IPS-15b (cell line): ENCODE results near the gene LPAR2.

Experiments used
- H3K27me3 ChIP-seq: one replicate; pipeline ENCODE4 v1.6.1; 2013; ENCODE audit warnings: low read length; ENCODE audit not compliant: control insufficient read depth, insufficient read depth
- H3K36me3 ChIP-seq: one replicate; pipeline ENCODE4 v1.6.1; 2013; ENCODE audit warnings: low read length; ENCODE audit not compliant: control insufficient read depth, insufficient read depth
- H3K4me1 ChIP-seq: one replicate; pipeline ENCODE4 v1.6.1; 2013; ENCODE audit warnings: mild to moderate bottlenecking, low read length; ENCODE audit not compliant: control insufficient read depth, insufficient read depth
- H3K4me3 ChIP-seq: one replicate; pipeline ENCODE4 v1.5.1; 2013; ENCODE audit warnings: low read depth, low read length
- H3K9ac ChIP-seq: one replicate; pipeline ENCODE4 v1.6.1; 2013; ENCODE audit warnings: low read depth, mild to moderate bottlenecking, low read length
- H3K9me3 ChIP-seq: one replicate; pipeline ENCODE4 v1.6.1; 2013; ENCODE audit warnings: mild to moderate bottlenecking, low read length; ENCODE audit not compliant: control insufficient read depth, insufficient read depth

The LPAR2 gene

GRCh38 chr19:19636573-19637185, 8.7 kb upstream of the LPAR2 start:
- Histone ChIP-seq H3K9ac (no peak overlapping the region), H3K9me3 (no peaks in the 10 kb centered on the region), H3K4me1 (no peaks in the 10 kb centered on the region), H3K27me3 (no peaks in the 10 kb centered on the region), H3K4me3 (peak overlapping the region; percentile 37), H3K36me3 (peaks cover 15% of the 10 kb centered on the region)

GRCh38 chr19:19635313-19635702, 7.3 kb upstream of the LPAR2 start:
- no peaks in the 10 kb centered on the region for H3K4me1 ChIP-seq
- no peaks in the 10 kb centered on the region for H3K9me3 ChIP-seq
- peaks cover 15% of the 10 kb centered on the region for H3K36me3 ChIP-seq
- no peaks in the 10 kb centered on the region for H3K27me3 ChIP-seq
- H3K4me3 ChIP-seq: no peak overlapping the region
- no peak overlapping the region for H3K9ac ChIP-seq

- Histone ChIP-seq H3K36me3 (peaks cover 15% of the 10 kb centered on the region), H3K4me3 (no peak overlapping the region), H3K27me3 (no peaks in the 10 kb centered on the region), H3K4me1 (no peaks in the 10 kb centered on the region), H3K9ac (no peak overlapping the region), H3K9me3 (no peaks in the 10 kb centered on the region)
These were observed 6.7 kb upstream of the LPAR2 start for GRCh38 chr19:19634516-19635312.

DNA sequence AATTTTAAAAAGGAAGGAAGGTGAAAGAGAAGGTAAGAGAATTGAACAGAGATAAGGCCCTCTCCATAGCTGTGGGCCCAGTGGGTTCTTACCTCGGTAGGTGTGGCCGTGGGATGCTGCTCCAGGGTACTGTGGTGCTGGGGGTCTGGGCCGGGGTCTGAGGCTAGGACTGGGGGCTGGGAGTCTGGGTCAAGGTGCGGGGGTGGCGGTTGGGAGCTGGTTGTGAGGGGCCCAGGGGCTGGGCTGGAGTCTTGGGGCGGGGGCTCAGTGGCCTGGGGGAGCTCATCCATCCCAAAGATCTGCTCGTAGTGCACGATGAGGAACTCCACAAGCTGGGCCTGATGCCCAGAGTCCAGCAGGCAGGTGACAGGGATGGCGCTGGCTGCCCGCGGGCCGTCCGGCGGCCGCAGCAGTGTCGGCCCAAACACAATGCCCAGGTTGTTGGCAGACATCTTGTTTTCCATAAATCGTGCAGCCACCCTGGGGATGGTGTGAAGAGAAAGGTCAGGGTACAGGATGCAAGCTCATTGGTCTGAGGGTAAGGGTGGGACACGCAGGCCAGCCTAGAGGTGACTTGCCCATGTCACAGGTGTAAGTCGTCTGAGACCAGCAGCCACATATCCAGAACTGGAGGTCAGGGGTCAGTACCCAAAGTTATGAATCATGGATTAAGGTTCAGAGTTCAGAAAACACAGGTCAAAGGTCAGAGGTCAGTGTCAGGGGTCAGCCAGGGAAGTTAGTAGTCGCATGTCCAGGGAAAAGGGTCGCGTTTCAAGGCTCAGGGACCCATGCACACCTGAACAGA, 5.9 kb upstream of the LPAR2 start:
- Histone ChIP-seq H3K4me3 (no peak overlapping the region), H3K9me3 (no peaks in the 10 kb centered on the region), H3K27me3 (no peaks in the 10 kb centered on the region), H3K4me1 (no peaks in the 10 kb centered on the region), H3K9ac (no peak overlapping the region), H3K36me3 (peaks cover 15% of the 10 kb centered on the region)

DNA sequence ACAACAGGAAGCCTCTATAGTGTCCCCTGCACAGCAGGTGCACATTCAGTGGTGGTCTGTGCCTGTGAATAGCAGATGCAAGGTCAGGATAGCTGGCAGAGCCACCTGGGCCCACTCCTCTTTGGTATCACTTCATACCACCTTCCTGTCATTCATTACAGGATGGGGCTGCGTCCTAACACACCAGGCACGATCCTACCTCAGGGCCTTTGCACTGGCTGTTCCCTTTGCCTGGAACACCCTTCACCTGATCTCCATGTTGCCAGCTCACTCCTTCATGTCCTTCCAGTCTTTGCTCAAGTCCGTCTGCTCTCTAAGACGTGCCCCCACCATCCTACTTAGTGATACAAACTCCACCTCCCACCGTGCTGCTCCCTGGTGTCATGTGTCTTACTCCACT, 4.6 kb upstream of the LPAR2 start:
- Histone ChIP-seq H3K27me3 (no peaks in the 10 kb centered on the region), H3K4me1 (no peaks in the 10 kb centered on the region), H3K9me3 (no peaks in the 10 kb centered on the region), H3K9ac (no peak overlapping the region), H3K36me3 (peaks cover 15% of the 10 kb centered on the region), H3K4me3 (no peak overlapping the region)

DNA sequence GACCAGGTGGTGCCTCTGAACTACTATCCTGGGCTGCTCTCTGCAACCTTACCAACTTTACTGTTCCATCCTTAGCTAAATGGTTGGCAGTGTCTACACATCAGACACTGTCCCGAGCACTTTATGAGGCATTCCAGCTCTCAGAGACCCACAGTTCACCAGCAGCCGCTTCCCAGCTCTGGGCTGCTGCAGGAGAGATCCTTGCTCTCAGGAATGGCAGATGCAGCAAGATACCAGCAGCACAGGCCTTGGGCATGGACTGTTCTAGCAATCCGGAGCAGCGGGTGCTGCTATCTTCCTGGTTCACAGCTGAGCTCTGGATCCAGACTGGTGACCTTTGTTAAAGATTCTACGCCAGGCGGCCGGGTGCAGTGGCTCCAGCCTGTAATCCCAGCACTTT, 3.3 kb upstream of the LPAR2 start:
- Histone ChIP-seq H3K4me1 (peaks cover 2% of the 10 kb centered on the region), H3K36me3 (peaks cover 12% of the 10 kb centered on the region), H3K9ac (no peak overlapping the region), H3K4me3 (no peak overlapping the region), H3K9me3 (no peaks in the 10 kb centered on the region), H3K27me3 (no peaks in the 10 kb centered on the region)

- Histone ChIP-seq H3K4me1 (peaks cover 2% of the 10 kb centered on the region), H3K4me3 (no peak overlapping the region), H3K27me3 (no peaks in the 10 kb centered on the region), H3K9me3 (no peaks in the 10 kb centered on the region), H3K9ac (no peak overlapping the region), H3K36me3 (peaks cover 12% of the 10 kb centered on the region)
These were observed 2.4 kb upstream of the LPAR2 start for GRCh38 chr19:19630426-19630825.

GRCh38 chr19:19630062-19630414, 2.0 kb upstream of the LPAR2 start:
- H3K9ac ChIP-seq: no peak overlapping the region
- H3K4me1 ChIP-seq: peaks cover 2% of the 10 kb centered on the region
- H3K36me3 ChIP-seq: peaks cover 12% of the 10 kb centered on the region
- H3K27me3 ChIP-seq: no peaks in the 10 kb centered on the region
- no peaks in the 10 kb centered on the region for H3K9me3 ChIP-seq
- no peak overlapping the region for H3K4me3 ChIP-seq

GRCh38 chr19:19628501-19629134, 598 bp upstream of the LPAR2 start:
- peaks cover 11% of the 10 kb centered on the region for H3K36me3 ChIP-seq

GRCh38 chr19:19626516-19627472, 1.2 kb downstream of the LPAR2 start:
- Histone ChIP-seq H3K36me3 (peaks cover 15% of the 10 kb centered on the region), H3K9ac (peak overlapping the region; percentile 76)

More at GRCh38 chr19:19628501-19629134, 598 bp upstream of the LPAR2 start:
- H3K4me3 ChIP-seq: peak overlapping the region; percentile 54
- peak overlapping the region; percentile 47 for H3K9ac ChIP-seq
- peaks cover 2% of the 10 kb centered on the region for H3K4me1 ChIP-seq
- H3K9me3 ChIP-seq: no peaks in the 10 kb centered on the region
- H3K27me3 ChIP-seq: no peaks in the 10 kb centered on the region

More at GRCh38 chr19:19626516-19627472, 1.2 kb downstream of the LPAR2 start:
- Histone ChIP-seq H3K9me3 (no peaks in the 10 kb centered on the region), H3K4me3 (peak overlapping the region; percentile 70), H3K27me3 (no peaks in the 10 kb centered on the region), H3K4me1 (peaks cover 2% of the 10 kb centered on the region)
